Activated naive CD4-positive, alpha-beta T cell (primary cell): ENCODE results near the gene RAPGEF3.

Source experiments
- DNase-seq, 4 experiments: peaks; one replicate each; lab custom pipeline; 2025; lab: John Stamatoyannopoulos, UW

Gene RAPGEF3

GRCh38 chr12:47758834-47759690 is at the start of gene RAPGEF3:
RAPGEF3 (minus strand) TSS chr12:47758880; CDS start chr12:47758556, 324 bp downstream.
- peak in 3 of 4 experiments; percentile 14 to 63 (median 26) for DNase-seq

- peak in 3 of 4 experiments; percentile 30 to 62 (median 59) for DNase-seq
These were observed 49.4 kb upstream of the RAPGEF3 start for GRCh38 chr12:47808050-47808449.

- DNase-seq: no peak
These were observed 48.7 kb upstream of the RAPGEF3 start for GRCh38 chr12:47807338-47807737.

GRCh38 chr12:47805417-47805816 is 46.7 kb upstream of the RAPGEF3 start:
- no peak for DNase-seq

- DNase-seq: no peak
These were observed 45.5 kb upstream of the RAPGEF3 start for GRCh38 chr12:47804171-47804570.

GRCh38 chr12:47803191-47803875 is 44.7 kb upstream of the RAPGEF3 start:
- no peak for DNase-seq

GRCh38 chr12:47802312-47802711 is 43.6 kb upstream of the RAPGEF3 start:
- DNase-seq: no peak

- no peak for DNase-seq
These were observed 43.2 kb upstream of the RAPGEF3 start for GRCh38 chr12:47801904-47802246.

- no peak for DNase-seq
These were observed 42.7 kb upstream of the RAPGEF3 start for GRCh38 chr12:47801170-47801903.

- DNase-seq: no peak
These were observed 41.9 kb upstream of the RAPGEF3 start for GRCh38 chr12:47800582-47800981.

- no peak for DNase-seq
These were observed 40.8 kb upstream of the RAPGEF3 start for GRCh38 chr12:47799357-47799955.

- DNase-seq: no peak
These were observed 39.8 kb upstream of the RAPGEF3 start for GRCh38 chr12:47798382-47798948.

GRCh38 chr12:47797441-47797840 is 38.8 kb upstream of the RAPGEF3 start:
- DNase-seq: peak in 1 of 4 experiments; percentile 38

- DNase-seq: no peak
These were observed 37.2 kb upstream of the RAPGEF3 start for GRCh38 chr12:47795814-47796411.

GRCh38 chr12:47795121-47795813 is 36.6 kb upstream of the RAPGEF3 start:
- no peak for DNase-seq

- DNase-seq: no peak
These were observed 36.0 kb upstream of the RAPGEF3 start for GRCh38 chr12:47794679-47795078.

GRCh38 chr12:47793015-47793681 is 34.5 kb upstream of the RAPGEF3 start:
- no peak for DNase-seq

- DNase-seq: no peak
These were observed 33.2 kb upstream of the RAPGEF3 start for GRCh38 chr12:47791874-47792273.

GRCh38 chr12:47791351-47791746 is 32.7 kb upstream of the RAPGEF3 start:
- no peak for DNase-seq

GRCh38 chr12:47790676-47791350 is 32.1 kb upstream of the RAPGEF3 start:
- DNase-seq: no peak
